ENCODE data around the gene SLC27A3.

- TF ChIP-seq CTCF (IDR thresholded peaks at IDR 0.05), result no peak
- TF ChIP-seq POLR2AphosphoS5 (IDR thresholded peaks at IDR 0.05), result no peak
Measured at GRCh38 chr1:153789478-153790034, 14.3 kb downstream of the SLC27A3 start.
